A673 (cell line): Measurements from ENCODE around the gene PRADC1.

Experiments used
- EZH2 ChIP-seq: fragments of 200-600 bp; sonication (generic); IDR thresholded peaks from 2 replicates; pipeline ENCODE4 v1.6.1; 2017; ENCODE audit warnings: borderline replicate concordance, low read depth, mild to moderate bottlenecking, mixed read lengths, antibody characterized with exemption, low read length; ENCODE audit not compliant: poor library complexity, severe bottlenecking
- TF ChIP-seq, protein P1 (sequence below): fragments of 300-800, 200-600 bp; sonication (generic); conservative IDR thresholded peaks from 2 replicates; pipeline ENCODE4 v1.5.1; 2017; ENCODE audit warnings: low read depth, mild to moderate bottlenecking, antibody characterized with exemption, low read length, moderate library complexity, mixed read lengths

- TF ChIP-seq, protein P1, sequence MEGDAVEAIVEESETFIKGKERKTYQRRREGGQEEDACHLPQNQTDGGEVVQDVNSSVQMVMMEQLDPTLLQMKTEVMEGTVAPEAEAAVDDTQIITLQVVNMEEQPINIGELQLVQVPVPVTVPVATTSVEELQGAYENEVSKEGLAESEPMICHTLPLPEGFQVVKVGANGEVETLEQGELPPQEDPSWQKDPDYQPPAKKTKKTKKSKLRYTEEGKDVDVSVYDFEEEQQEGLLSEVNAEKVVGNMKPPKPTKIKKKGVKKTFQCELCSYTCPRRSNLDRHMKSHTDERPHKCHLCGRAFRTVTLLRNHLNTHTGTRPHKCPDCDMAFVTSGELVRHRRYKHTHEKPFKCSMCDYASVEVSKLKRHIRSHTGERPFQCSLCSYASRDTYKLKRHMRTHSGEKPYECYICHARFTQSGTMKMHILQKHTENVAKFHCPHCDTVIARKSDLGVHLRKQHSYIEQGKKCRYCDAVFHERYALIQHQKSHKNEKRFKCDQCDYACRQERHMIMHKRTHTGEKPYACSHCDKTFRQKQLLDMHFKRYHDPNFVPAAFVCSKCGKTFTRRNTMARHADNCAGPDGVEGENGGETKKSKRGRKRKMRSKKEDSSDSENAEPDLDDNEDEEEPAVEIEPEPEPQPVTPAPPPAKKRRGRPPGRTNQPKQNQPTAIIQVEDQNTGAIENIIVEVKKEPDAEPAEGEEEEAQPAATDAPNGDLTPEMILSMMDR, result no peak
- TF ChIP-seq EZH2, result no peak
Observed at GRCh38 chr2:73250872-73251846, 18.1 kb upstream of the PRADC1 start.
